SH-SY5Y (cell line): ENCODE data around the gene GARNL3.

ENCODE experiments used
- GATA2 ChIP-seq: IDR thresholded peaks from 2 replicates; pipeline ENCODE4 v1.6.1; 2011; ENCODE audit warnings: mild to moderate bottlenecking, low read depth, low read length
- GATA3 ChIP-seq: IDR thresholded peaks from 2 replicates; pipeline ENCODE4 v1.6.1; 2011; ENCODE audit warnings: low read depth, mild to moderate bottlenecking, low read length, moderate library complexity

- TF ChIP-seq GATA2: no peak
- no peak for TF ChIP-seq GATA3
These were observed 142.9 kb downstream of the GARNL3 start for GRCh38 chr9:127407492-127407843.
